PFSK-1 (cell line): ENCODE data around the gene FABP6.

Experiments used
- FOXP2 ChIP-seq: optimal IDR thresholded peaks from 2 replicates; pipeline ENCODE3; 2011; ENCODE audit warnings: borderline replicate concordance, control low read depth, inconsistent platforms; ENCODE audit not compliant: insufficient read depth; ENCODE audit errors: extremely low read length, extremely low read depth
- POLR2AphosphoS5 ChIP-seq: IDR thresholded peaks from 2 replicates; pipeline ENCODE4 v1.6.1; 2012; ENCODE audit warnings: low read depth, mild to moderate bottlenecking, control low read depth, low read length, moderate library complexity
- SIN3A ChIP-seq: IDR thresholded peaks from 2 replicates; pipeline ENCODE4 v1.6.1; 2012; ENCODE audit warnings: mild to moderate bottlenecking, low read length, moderate library complexity, borderline replicate concordance; ENCODE audit not compliant: insufficient read depth
- TAF1 ChIP-seq: IDR thresholded peaks from 2 replicates; pipeline ENCODE4 v1.6.1; 2012; ENCODE audit warnings: low read length, control low read depth, borderline replicate concordance; ENCODE audit not compliant: insufficient read depth
- TF ChIP-seq, protein P1 (sequence below), 2 experiments: IDR thresholded peaks; 2 replicates each; pipeline versions ENCODE4 v1.6.1 to v1.8.0; 2011 to 2012; ENCODE audit warnings: low read depth in 2 of 2, low read length in 2 of 2, control low read depth in 1 of 2, inconsistent platforms in 1 of 2, mild to moderate bottlenecking in 1 of 2, moderate library complexity in 1 of 2; ENCODE audit not compliant: insufficient read depth in 1 of 2

Gene FABP6

GRCh38 chr5:160285316-160285715, 56.0 kb downstream of the FABP6 start:
- no peak for TF ChIP-seq SIN3A
- TF ChIP-seq, protein P1, sequence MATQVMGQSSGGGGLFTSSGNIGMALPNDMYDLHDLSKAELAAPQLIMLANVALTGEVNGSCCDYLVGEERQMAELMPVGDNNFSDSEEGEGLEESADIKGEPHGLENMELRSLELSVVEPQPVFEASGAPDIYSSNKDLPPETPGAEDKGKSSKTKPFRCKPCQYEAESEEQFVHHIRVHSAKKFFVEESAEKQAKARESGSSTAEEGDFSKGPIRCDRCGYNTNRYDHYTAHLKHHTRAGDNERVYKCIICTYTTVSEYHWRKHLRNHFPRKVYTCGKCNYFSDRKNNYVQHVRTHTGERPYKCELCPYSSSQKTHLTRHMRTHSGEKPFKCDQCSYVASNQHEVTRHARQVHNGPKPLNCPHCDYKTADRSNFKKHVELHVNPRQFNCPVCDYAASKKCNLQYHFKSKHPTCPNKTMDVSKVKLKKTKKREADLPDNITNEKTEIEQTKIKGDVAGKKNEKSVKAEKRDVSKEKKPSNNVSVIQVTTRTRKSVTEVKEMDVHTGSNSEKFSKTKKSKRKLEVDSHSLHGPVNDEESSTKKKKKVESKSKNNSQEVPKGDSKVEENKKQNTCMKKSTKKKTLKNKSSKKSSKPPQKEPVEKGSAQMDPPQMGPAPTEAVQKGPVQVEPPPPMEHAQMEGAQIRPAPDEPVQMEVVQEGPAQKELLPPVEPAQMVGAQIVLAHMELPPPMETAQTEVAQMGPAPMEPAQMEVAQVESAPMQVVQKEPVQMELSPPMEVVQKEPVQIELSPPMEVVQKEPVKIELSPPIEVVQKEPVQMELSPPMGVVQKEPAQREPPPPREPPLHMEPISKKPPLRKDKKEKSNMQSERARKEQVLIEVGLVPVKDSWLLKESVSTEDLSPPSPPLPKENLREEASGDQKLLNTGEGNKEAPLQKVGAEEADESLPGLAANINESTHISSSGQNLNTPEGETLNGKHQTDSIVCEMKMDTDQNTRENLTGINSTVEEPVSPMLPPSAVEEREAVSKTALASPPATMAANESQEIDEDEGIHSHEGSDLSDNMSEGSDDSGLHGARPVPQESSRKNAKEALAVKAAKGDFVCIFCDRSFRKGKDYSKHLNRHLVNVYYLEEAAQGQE (IDR thresholded peaks at IDR 0.05; ENCODE audit: insufficient read depth in 1 of 2, low read depth in 2 of 2, low read length in 2 of 2): no peak
- no peak for TF ChIP-seq FOXP2
- TF ChIP-seq POLR2AphosphoS5: no peak
- TF ChIP-seq TAF1: no peak

DNA sequence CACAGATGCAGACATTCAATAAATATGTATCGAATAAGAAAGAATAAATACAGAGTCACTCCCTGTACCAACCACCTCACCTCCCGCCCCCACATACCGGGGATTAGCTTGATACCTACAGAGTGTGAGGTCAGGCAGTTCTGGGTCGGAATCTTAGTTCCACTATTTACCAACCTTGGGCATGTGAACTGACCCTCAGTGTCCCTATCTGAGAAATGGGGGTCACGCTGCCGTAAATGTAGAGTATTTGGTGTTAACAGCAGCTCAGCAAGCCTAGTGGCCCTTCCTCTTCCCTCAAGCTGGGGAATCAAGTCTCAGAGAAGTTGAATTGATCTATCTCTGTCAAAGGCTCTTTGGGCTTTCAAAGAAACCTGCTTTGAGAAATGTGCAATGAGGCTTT, 57.6 kb downstream of the FABP6 start:
- TF ChIP-seq SIN3A: no peak
- TF ChIP-seq, protein P1 (IDR thresholded peaks at IDR 0.05; ENCODE audit: insufficient read depth in 1 of 2, low read depth in 2 of 2, low read length in 2 of 2): no peak
- TF ChIP-seq TAF1: no peak
- TF ChIP-seq POLR2AphosphoS5: no peak
- TF ChIP-seq FOXP2: no peak

- TF ChIP-seq FOXP2 (no peak), TAF1 (no peak), SIN3A (no peak), POLR2AphosphoS5 (no peak)
- TF ChIP-seq, protein P1 (IDR thresholded peaks at IDR 0.05; ENCODE audit: insufficient read depth in 1 of 2, low read depth in 2 of 2, low read length in 2 of 2): no peak
These were observed 58.2 kb downstream of the FABP6 start for GRCh38 chr5:160287378-160288051.
